Fibroblast of the conjunctiva (primary cell): ENCODE measurements around the gene MAP3K5.

Experiments
- DNase-seq: peaks from one replicate; pipeline ENCODE4 v3.0.0-alpha.2; 2010; ENCODE audit warnings: low read depth

MAP3K5 gene

GRCh38 chr6:136684466-136684865 lies 107.8 kb downstream of the MAP3K5 start:
- no peak for DNase-seq

- DNase-seq: no peak
Observed at GRCh38 chr6:136683209-136683941, 108.9 kb downstream of the MAP3K5 start.

- DNase-seq: no peak
Observed at GRCh38 chr6:136682292-136682691, 110.0 kb downstream of the MAP3K5 start.

GRCh38 chr6:136677822-136678221 lies 114.5 kb downstream of the MAP3K5 start:
- DNase-seq: no peak

GRCh38 chr6:136677344-136677743 lies 114.9 kb downstream of the MAP3K5 start:
- DNase-seq: no peak

GRCh38 chr6:136676075-136676474 lies 116.2 kb downstream of the MAP3K5 start:
- DNase-seq: no peak

- DNase-seq: no peak
Observed at GRCh38 chr6:136673571-136673970, 118.7 kb downstream of the MAP3K5 start.

GRCh38 chr6:136672144-136672543 lies 120.1 kb downstream of the MAP3K5 start:
- no peak for DNase-seq

GRCh38 chr6:136669299-136669699 lies 123.0 kb downstream of the MAP3K5 start:
- peak; percentile 83 for DNase-seq

GRCh38 chr6:136668571-136668970 lies 123.7 kb downstream of the MAP3K5 start:
- DNase-seq: no peak

GRCh38 chr6:136666041-136666440 lies 126.2 kb downstream of the MAP3K5 start:
- no peak for DNase-seq

- DNase-seq: no peak
Observed at GRCh38 chr6:136662347-136663237, 129.7 kb downstream of the MAP3K5 start.

- DNase-seq: no peak
Observed at GRCh38 chr6:136660727-136661126, 131.6 kb downstream of the MAP3K5 start.

GRCh38 chr6:136659991-136660499 lies 132.2 kb downstream of the MAP3K5 start:
- no peak for DNase-seq

GRCh38 chr6:136658711-136659110 lies 133.6 kb downstream of the MAP3K5 start:
- DNase-seq: no peak

- DNase-seq: no peak
Observed at GRCh38 chr6:136657666-136658065, 134.6 kb downstream of the MAP3K5 start.

GRCh38 chr6:136656121-136656520 lies 136.2 kb downstream of the MAP3K5 start:
- peak; percentile 22 for DNase-seq

- no peak for DNase-seq
Observed at GRCh38 chr6:136655239-136656014, 136.8 kb downstream of the MAP3K5 start.

GRCh38 chr6:136654086-136654485 lies 138.2 kb downstream of the MAP3K5 start:
- no peak for DNase-seq

- DNase-seq: no peak
Observed at GRCh38 chr6:136652656-136653055, 139.6 kb downstream of the MAP3K5 start.

GRCh38 chr6:136651982-136652381 lies 140.3 kb downstream of the MAP3K5 start:
- DNase-seq: no peak

- DNase-seq: peak; percentile 69
Observed at GRCh38 chr6:136647363-136647852, 144.9 kb downstream of the MAP3K5 start.
